Measurements from ENCODE around the gene LAMA5.

Gene LAMA5

DNA sequence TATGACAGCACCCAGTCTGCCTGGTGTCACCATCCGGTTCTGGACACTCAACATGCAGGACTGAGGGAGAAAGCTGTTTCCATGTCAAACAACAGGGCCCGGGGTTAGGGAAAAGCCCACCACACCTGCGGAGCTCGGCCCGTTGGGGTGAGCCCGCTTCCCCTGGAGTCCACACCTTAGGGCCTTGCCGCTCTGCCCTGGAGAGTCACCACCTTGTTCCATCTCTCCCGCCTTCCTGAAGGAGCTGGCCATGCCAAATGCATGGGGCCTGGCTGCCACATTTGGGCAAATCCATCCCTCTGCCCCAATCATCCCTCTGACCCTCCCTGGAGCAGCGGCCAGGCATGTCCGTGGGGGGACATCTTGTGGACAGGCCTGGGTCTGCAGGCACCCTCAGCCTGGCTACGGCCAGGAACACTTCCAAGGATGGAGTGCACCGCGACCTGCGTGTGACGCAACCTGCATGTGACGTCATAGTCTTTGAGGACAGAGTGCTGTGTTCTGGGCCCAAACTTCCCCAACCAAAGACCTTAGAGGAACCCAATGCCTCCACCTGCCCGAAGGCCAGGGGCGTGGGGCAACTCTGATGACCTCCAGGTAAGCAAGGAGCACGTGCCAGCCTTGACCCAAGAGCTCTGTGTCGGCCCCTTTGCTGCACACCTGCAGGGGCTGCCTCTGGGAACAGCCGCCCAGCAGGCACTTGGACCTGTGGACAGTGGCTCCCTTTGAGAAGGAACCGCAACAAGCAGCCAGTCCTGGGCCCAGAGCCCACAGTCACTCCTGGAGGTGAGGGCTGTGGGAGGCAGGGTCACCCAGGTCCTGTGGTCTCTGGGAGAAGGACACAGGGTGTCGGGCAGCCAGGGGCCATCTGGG is 38.2 kb upstream of the LAMA5 start:
- no peak for DNase-seq (ENCODE audit: low read depth in 3 of 3)

DNA sequence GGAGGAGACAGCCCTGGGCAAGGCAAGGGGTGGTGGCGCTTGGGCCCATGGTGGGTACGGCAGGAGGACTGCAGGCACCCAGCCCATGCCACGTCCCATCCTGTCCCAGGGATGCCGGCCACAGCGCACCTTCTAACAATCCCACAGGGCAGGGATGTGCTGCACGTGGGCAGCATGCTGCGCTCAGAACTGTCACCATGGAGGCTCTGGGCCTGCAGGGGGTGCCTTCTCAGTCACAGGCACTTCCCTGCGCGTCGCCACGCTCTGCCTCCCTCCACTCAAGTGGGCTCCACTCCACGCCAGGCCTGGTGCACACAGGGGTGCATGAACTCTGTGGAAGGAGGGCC is 37.6 kb upstream of the LAMA5 start:
- no peak for DNase-seq (ENCODE audit: low read depth in 3 of 3)

DNA sequence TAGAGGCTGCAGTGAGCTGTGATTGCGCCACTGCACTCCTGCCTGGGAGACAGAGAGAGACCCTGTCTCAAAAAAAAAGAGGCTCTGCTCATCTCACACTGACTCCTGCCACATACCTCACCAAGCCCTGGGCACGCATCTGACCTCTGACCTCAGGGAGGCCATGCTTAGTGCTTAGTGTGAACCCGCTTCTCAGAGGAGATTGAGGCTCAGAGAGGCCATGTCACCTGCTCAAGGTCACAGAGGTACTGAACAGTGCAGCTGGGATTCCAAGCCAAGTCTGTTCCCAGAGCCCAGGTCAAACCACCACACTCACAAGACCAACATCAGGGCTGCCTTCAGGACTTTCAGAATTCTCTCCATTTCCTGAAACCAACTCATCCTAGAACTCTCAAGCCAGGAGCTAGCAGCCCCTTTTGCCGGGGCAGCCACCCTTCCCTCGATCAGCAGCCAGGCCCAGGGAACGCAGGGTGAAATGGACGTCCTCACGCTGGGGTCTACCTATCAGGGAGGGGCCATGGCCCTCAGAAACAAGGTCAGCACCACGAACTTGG is 37.1 kb upstream of the LAMA5 start:
- DNase-seq (ENCODE audit: low read depth in 3 of 3): no peak

DNA sequence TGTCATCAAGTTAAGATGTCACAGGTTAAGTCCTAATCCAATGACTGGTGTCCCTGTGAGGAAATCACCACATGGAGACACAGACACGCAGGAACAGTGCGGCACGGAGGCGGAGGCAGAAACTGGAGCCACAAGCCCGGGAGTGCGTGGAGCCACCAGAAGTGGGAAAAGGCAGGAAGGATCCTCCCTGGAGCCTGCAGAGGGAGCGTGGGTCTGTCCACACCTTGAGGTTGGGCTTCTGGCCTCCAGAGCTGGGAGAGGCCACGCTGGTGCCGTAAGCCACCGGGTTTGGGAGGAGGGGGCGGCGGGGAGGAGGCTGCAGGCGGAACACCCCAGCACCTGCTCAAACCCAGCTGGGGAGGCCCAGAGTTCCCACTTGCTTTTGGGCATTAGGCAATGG is 36.2 kb upstream of the LAMA5 start:
- DNase-seq (ENCODE audit: low read depth in 3 of 3): no peak

DNA sequence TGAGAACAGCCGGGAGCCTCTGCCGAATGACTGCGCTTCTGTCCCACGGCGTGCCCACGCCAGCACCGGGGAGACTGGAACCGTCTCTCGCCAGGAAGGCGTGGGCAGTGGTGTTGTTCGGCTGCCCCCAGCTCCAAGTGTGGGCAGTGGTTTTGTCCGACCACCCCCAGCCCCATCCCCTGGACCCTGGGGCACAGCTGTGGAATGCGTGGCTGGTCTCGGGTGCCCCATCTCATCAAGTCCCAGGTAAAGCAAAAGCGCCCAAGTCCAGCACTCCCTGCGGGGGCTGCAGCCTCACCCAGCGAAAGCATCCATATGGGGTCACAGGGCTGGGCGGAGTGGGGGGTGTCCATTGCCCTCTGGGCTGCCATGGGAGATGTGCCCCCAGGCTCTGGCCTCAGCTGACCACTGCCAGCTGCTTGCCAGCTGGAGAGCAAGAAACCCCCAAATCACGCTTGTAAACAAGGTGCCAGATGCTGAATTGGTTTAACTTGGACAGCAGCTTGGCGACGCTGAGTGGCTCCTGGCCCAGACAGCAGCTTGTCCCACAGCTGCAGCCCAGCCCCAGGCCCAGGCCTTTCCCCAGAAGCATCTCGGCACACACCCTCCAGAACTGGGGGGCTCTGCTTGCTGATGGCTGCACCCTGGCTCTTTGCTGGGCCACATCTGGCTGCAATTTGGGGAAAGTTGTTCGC is 35.5 kb upstream of the LAMA5 start:
- no peak for DNase-seq (ENCODE audit: low read depth in 3 of 3)

DNA sequence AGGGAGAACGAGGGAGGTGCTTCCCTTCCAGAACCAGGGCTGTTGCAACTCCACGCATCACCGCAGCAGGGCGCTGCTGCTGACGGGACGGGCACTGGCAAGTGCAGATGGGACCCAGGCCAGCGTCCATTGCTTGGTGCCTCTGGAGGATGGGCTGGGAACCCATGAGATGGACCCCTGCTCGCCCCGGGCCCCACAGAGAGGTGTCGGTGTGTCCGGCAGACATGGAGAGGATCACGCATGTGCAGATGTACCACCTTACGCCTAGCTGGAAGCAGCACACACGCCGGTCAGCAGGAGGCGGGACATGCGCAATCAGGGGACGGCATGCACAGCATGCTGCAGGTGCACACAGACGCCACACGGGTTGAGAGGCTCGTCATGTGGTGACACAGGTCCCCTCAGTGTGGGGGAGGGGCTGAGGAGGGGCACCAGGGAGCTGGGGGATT is 34.2 kb upstream of the LAMA5 start:
- DNase-seq (ENCODE audit: low read depth in 3 of 3): no peak

DNA sequence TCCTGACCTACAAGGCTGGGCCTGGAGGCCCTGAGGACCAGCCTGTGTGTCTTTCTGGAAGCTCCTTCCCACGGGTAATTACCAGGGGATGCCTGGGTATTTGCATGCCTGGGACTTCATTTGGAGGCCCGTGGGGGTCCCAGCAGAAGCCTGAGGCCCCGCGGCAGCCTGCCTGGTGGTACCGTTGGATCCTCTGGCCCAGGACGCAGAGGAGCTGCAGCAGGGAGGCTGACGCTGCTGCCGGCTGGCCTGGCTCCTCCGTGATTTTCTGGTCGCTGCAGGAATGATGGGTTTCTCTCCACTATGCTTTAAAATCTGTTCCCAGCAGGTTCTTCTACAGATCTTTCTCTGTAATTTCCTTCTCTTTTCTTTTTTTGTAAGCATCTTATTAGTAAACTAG is 33.4 kb upstream of the LAMA5 start:
- no peak for DNase-seq (ENCODE audit: low read depth in 3 of 3)

DNA sequence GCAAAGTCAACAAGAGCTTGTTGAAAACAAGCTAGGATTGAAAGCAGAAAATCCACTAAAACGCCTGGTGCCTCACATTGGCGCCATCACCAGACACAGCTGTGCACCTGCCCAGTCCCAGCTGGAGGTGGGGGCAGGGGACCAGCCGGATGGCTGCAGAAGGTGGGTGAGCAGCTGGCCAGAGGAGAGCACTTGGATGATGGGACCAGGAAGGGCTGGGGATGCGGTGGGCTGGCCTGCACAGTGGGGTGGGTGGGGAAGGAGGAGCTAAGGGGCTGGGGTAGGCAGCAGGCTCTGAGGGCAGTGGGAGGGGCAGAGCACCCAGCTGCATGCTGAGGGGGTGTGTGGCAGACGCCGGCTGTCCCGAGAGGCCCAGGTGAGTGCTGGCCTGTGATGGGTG is 32.9 kb upstream of the LAMA5 start:
- DNase-seq (ENCODE audit: low read depth in 3 of 3): no peak

DNA sequence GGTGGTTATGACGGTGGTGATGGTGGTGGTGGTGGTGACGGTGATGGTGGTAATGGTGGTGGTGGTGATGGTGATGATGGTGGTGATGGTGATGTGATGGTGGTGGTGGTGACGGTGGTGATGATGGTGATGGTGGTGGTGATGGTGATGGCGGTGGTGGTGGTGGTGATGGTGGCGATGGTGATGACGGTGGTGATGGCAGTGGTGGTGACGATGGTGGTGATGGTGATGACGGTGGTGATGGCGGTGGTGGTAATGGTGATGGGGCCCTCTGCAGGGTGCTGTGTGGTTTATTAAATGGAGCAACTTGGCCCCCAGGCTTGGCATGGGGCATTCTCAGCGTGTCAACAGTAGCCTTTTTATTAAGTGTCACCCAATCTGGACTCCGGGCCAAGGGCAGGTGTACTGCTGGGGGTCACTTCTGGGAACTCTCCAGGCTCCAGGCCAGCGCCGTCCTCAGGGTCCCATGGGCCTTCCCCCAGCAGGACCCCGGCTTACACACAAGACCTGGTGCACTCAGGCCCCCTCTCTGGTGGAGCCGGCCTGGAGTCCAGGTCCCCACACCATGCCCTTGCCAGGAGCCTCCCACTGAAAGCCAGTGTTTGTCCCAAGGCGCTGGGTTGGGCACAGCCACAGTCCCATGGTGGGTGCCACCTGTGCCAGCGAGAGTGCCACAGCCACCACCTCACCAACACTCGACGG is 31.2 kb upstream of the LAMA5 start:
- DNase-seq (ENCODE audit: low read depth in 3 of 3): no peak

DNA sequence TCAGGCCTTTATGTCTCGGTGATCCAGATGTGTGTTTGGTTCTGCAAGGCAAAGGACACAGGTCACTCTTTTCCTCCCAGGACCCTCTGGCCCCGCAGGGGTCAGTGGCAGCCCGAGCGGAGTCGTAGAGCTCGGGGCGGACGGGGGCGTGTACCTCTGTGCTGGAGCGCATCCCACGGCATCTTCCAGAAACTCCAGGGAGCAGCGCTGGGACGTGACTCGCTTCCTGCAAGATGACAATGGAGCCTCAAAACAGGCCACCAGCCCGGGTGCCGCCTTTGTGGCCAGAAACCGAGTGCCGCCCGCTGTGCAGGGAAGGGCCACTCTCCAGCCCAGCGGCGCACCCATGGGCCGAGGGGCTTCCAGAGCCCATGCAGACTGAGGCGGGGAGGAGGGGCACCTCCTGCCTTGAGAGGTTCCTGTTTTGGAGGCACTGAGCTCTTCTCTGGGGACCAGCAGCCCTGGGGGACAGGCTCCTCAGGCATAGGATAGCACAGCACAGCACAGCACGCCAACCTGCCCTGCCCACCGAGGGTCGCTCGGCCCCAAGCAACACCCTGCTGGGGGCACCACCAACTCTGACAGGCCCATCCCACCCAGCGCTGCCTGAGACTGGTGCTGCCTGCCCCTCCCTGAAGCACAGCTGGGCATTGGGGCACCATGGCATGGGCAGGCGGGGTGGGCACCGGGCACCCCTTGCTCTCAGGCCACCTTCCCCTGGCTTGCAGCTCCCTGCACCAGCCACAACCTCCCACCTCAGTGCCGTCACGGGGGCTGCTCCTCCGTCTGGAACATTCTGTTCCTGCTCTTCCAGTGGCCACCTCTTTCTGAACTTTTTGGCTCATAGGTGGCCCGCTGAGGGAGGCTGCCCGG is 29.5 kb upstream of the LAMA5 start:
- DNase-seq (ENCODE audit: low read depth in 3 of 3): no peak

DNA sequence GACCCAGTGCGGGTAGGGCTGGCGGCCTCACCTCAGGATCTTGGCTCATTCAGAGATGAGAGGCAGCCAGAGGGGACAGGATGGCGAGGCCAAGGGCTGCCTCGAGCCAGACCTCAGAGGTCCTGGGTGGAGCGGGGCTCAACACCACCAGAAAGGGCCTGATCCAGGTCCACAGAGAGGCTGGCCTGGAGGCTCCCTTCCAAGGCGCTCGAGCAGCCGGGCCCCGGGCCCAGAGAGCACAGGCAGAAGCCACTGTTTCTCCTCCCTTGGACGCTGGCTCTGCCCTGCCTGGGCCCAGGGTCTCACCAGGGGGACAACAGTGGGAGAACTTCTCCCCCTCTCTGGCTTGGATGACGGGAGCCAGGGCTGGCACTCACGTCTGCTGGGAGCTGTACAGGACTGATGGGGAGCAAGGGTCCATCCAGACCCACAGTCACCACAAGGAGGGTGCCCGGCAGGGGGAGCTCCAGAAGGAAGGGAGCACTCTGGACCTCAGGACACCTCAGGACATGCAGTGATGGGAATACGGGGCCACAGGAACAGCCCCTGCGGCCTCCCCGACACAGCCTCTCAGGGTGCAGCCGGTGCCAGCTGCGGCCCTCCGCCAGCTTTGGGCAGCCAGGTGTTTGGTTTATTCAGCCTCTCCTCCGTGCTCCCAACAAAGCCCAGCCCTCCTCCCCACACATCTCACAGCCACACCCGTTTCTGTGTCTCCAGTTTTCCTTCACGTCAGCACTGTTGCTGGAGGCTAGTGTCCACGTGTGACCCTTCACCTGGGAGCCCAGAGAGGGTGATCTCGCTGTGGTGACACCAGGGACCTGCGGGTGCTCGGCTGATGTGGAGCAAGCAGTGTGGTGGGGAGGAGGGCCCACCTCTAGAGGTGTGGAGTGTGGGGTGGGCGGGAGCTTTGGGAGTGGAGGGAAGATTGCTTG is 28.5 kb upstream of the LAMA5 start:
- no peak for DNase-seq (ENCODE audit: low read depth in 3 of 3)

DNA sequence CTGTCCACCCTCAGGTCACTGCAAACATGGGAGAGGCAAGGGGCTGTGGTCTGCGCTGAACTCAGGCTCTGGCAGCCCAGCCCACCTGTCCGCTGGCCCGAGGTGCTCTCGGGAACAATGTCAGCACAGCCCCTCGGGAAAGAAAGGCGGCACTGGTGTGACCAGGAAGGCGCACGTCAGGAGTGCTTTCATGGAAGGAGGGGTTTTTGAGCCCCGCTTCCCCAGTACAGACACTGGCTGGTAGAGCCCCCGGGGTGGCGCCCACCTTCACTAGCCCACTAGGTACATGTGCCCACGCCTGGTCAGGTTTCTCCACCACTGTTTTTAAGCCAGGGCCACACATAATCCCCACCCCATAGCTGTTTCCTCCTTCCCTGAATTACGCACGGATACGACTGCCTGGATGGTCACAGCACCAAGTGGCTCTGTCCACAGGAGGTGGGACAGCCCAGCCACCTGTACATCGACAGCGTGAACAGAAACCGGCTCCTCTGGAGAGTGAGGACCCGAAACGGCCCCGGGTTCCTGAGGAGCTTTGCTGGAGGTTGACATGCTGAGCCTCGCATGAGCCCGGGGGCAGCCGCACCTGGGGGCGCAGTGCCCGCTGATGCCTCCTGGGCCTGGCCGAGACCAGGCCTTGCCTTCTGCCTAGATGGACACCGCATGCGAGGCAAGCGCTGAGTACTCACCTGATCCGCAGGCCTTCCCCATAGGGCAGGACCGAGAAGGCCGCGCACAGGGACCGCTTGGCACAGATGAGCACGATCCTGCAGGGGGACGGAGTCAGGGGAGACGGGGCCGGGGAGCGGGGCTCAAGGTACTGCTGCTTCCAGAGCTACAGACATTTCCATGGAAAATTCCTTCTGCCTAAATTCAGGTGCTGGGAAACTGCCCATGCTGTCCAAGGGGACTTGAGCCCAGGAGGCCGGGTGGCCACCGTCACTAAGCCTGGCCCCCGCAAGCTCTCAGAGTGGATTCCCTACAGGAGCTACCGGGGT is 27.4 kb upstream of the LAMA5 start:
- no peak for DNase-seq (ENCODE audit: low read depth in 3 of 3)

DNA sequence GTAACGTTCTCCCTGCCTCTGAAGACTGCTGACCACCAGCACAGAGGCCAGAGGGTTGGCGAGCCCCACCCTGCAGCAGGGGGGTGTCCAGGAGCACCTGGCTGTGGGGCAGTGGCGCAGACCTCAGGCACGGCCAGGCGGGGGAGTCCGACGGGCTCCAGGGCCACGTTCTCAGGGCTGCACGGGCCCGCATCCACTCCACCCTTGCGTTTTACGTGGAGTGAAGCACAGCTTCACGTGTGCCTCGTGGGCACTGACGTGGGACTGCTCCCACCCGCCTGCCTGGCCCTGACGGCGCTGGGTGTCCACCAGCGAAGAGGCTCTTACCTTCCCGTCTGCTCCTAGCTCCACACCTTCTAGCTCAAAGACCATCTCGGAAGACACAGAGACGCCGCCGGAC is 26.7 kb upstream of the LAMA5 start:
- DNase-seq (ENCODE audit: low read depth in 3 of 3): no peak

DNA sequence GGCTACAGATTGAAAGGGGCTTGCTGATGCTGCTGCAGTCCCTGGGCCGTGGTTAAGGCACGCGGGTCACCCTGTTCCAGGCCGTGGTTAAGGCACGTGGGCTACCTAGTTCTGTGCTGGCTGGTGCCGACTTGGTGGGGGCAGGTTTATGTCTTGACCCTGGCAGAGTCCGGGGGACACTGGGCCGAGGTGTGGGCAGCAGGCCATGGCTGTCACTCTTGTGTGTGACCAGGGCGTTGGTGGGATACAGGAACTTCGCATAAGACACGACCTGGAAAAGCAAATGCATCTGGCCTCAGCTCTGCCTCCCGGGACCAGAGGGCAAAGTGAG is 26.2 kb upstream of the LAMA5 start:
- no peak for DNase-seq (ENCODE audit: low read depth in 3 of 3)

DNA sequence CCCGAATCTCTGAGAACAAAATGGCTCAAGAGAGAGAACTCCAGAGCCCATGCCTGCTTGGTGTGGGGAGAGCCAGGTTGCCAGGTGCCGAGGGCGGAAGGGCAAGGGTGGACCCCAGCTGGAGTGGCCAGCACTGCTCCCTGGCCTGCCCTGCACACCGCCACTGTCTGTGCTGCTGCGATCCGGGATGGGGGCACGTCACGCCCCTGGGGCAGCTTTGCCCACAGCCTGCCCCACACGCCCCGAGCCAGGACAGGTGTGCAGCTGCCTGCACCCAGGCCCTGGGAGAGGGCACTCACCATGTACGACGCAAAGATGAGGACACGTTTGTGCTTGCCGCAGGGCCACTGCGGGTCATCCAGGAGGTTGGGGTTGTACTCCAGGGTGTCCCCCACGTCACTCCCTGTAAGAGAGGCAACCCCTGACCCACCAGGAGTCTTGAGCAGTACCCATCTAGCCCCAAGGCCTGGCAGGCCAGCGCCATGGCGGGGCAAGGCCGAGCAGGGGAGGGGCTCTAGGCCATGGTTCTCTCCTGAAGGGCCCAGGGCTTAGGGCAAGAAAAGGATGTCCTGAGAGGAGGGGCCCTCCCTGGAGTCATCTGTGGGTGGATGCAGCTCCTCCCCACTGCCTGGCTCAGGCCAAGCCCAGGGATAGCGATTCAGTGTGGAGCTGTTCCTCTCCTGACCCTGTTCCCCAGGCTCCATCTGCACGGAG is 25.7 kb upstream of the LAMA5 start:
- no peak for DNase-seq (ENCODE audit: low read depth in 3 of 3)

DNA sequence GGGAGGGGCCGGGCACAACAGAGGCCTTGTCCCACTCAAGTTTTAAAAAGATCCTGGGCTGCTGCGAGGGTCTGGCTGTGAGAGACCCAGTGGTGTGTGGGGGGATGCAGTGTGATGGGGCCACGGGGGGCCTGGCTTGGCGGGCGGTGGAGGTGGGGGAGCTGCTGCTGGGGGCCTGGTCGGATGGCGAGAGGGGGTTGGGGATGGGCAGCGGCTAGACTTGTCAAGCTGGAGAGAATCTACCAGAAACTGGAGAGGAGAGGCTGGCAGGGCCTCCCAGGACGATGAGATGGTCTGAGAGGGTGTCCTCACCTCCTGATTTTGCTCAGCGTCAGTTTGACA is 24.9 kb upstream of the LAMA5 start:
- no peak for DNase-seq (ENCODE audit: low read depth in 3 of 3)

DNA sequence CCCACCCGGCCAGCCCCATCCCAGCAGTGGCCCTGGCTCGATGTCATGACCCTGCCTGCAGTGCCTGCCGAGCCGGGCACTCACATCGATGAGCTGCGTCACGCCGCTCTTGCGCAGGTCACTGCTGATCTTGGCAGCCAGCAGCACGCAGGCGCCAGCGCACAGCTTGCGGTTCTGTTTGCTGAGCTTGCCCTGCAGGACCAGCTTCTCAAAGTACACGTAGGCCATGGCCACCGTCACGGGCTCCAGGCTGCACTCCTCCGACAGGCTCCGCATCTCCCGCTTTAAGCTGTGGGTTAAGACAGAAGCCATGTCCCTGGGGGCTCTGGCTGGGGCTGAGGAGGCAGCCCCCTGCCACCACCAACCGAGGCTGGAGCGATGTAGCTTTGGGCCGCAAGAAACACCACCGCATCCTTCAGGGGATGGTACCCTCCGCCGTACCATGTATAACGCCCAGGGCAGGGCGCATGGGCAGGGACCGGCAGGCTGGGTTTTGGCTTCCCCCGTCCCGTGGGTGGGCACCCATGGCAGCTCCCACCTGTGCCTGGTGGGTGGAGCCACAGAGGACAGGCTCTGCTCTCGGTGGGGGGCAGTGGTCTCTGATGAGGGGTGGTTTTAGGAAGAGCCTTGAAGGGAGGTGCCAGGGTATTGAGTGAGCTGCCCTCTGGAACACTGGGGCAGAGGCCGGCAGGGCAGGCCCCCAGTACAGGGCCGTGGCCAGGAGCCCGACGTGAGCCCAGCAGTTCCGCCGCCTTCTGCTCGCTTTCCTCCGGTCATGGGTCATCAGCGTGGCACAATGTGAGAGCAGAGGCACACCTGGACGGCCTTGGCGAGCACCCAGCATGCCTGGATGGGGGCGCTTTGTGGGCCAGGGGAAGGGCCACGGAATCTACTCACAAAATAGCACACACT is 24.3 kb upstream of the LAMA5 start:
- DNase-seq (ENCODE audit: low read depth in 3 of 3): no peak
